Measurements from ENCODE around the gene PTPRS. TPM values are rescaled to one million over a fixed set of nuclear protein-coding genes. Genes with fewer than 3 reads are reported as not detected.

The PTPRS gene
- total and polyA plus RNA-seq, 2 of the 8 experiments (the other 6 are each of a cell fraction or from before 2014, with no cell fraction given) = 96.8 to 223 TPM

- no peak overlapping the region for H3K9ac ChIP-seq (replicated peaks in 1 of 4; ENCODE audit: extremely low read depth in 1 of 4, low read depth in 3 of 4, low read length in 3 of 4)
- H3K4ac ChIP-seq (replicated peaks; ENCODE audit: insufficient read length, low read depth, low read length) = no peak overlapping the region
- no peak overlapping the region for H2AK5ac ChIP-seq (ENCODE audit: low read depth, low read length)
- H2BK15ac ChIP-seq (ENCODE audit: low read length) = no peak overlapping the region
- DNase-seq (ENCODE audit: low read depth in 1 of 2, low spot score in 2 of 2) = no peak
- H2BK20ac ChIP-seq (ENCODE audit: low read length) = no peak overlapping the region
- no peak overlapping the region for H2BK5ac ChIP-seq (ENCODE audit: low read depth, low read length)
- H3K4me1 ChIP-seq (replicated peaks in 1 of 4; ENCODE audit: control insufficient read depth in 3 of 4, insufficient read depth in 4 of 4, low read length in 3 of 4) = peaks cover 0 to 2% (median 0%) of the 10 kb centered on the region in 4 experiments; a peak in 3 of 7 replicates
- H3K27ac ChIP-seq (ENCODE audit: low read depth, low read length) = no peak overlapping the region
- H3K4me2 ChIP-seq (ENCODE audit: insufficient read depth in 1 of 2, low read depth in 2 of 2, low read length in 2 of 2) = no peak overlapping the region
- peaks cover 4 to 10% (median 7%) of the 10 kb centered on the region in 4 experiments; a peak in 4 of 8 replicates for H3K36me3 ChIP-seq (ENCODE audit: control insufficient read depth in 2 of 4, insufficient read depth in 4 of 4, low read length in 3 of 4)
- no peak overlapping the region for H3K18ac ChIP-seq (ENCODE audit: extremely low read depth, low read length)
- H3K9me3 ChIP-seq (ENCODE audit: insufficient read depth in 2 of 2, low read depth in 1 of 2, low read length in 1 of 2) = no peaks in the 10 kb centered on the region
- H3K23me2 ChIP-seq (ENCODE audit: low read depth, low read length) = no peaks in the 10 kb centered on the region; the same call in 1 of the 2 replicates
- peaks cover 6 to 87% of the 10 kb centered on the region in 2 experiments; a peak in 3 of 4 replicates for H3K79me2 ChIP-seq (ENCODE audit: control insufficient read depth in 1 of 2, insufficient read depth in 2 of 2, low read length in 2 of 2)
- ChIA-PET CTCF (ENCODE audit: partially characterized antibody) (interaction anchor here (0.7 to 1.8 kb wide), 2 partner anchors 10 to 12 kb away, joined by 3 to 5 read pairs; no protein-coding TSS in a partner anchor), POLR2A (ENCODE audit: partially characterized antibody) (interaction anchor here (0.7 kb wide), 1 partner anchor 12 kb away, joined by 3 read pairs; no protein-coding TSS in a partner anchor)
- H2BK12ac ChIP-seq (ENCODE audit: low read depth, low read length) = no peak overlapping the region
- H4K20me1 ChIP-seq (replicated peaks in 1 of 2; ENCODE audit: control insufficient read depth in 1 of 2, insufficient read depth in 2 of 2, low read length in 2 of 2) = peaks cover 44 to 53% of the 10 kb centered on the region in 2 experiments
- 95% methylated on average over 7 of the region's 7 CpGs; no CpG with 5 or more reads in 1 of the 2 experiments for WGBS, 2 experiments (ENCODE audit: extremely low coverage in 1 of 2, insufficient coverage in 1 of 2, insufficient read length in 1 of 2, insufficient replicate concordance in 2 of 2, low coverage in 1 of 2, low lambda C conversion rate in 2 of 2, missing lambda C conversion rate in 1 of 2)
- no peak overlapping the region for H2BK120ac ChIP-seq (replicated peaks; ENCODE audit: low read depth, low read length)
- no peak overlapping the region for H4K91ac ChIP-seq (replicated peaks; ENCODE audit: insufficient read length, low read length)
- TF ChIP-seq HDAC2 (IDR thresholded peaks at IDR 0.05; ENCODE audit: borderline replicate concordance in 1 of 2, low read depth in 2 of 2, low read length in 2 of 2) (0 out of 4 replicates have a peak, but pooled peaks of 1 of the 2 experiments have one; percentile 33), KDM1A (IDR thresholded peaks at IDR 0.05; ENCODE audit: borderline replicate concordance, low read length) (peak; percentile 43; the same call in 1 of the 2 replicates), HDAC6 (IDR thresholded peaks at IDR 0.05; ENCODE audit: low read depth, low read length) (no peak)
- peaks cover 15% of the 10 kb centered on the region for H3K79me1 ChIP-seq (ENCODE audit: low read depth, low read length)
- no peak overlapping the region for H3K56ac ChIP-seq (replicated peaks; ENCODE audit: insufficient read length, low read depth, low read length)
- no peaks in the 10 kb centered on the region for H3K27me3 ChIP-seq (replicated peaks in 1 of 4; ENCODE audit: control insufficient read depth in 3 of 4, extremely low read depth in 1 of 4, insufficient read depth in 3 of 4, low read length in 3 of 4)
- H3K14ac ChIP-seq (ENCODE audit: insufficient read length) = no peak overlapping the region
- no peak overlapping the region for H2AFZ ChIP-seq (ENCODE audit: low read length)
- no peak for FAIRE-seq
- no peak overlapping the region for H4K5ac ChIP-seq (ENCODE audit: insufficient read length, low read depth, low read length)
- H3K4me3 ChIP-seq (ENCODE audit: extremely low read depth in 1 of 4, insufficient read depth in 2 of 4, low read depth in 3 of 4, low read length in 4 of 4) = no peak overlapping the region
- H3K23ac ChIP-seq (ENCODE audit: insufficient read length) = no peak overlapping the region
- H4K8ac ChIP-seq (ENCODE audit: extremely low read depth, insufficient read depth, low read length) = no peak overlapping the region
Measured at GRCh38 chr19:5323475-5323811, 17.2 kb downstream of the PTPRS start.

Measured in H1 (cell line).